Measurements from ENCODE around the gene HJV.
"Not testable (repeated sequence)": the region's sequence is repeated elsewhere in the genome, so short reads cannot be mapped to it uniquely, and the experiment has no call there.

The HJV gene, protein sequence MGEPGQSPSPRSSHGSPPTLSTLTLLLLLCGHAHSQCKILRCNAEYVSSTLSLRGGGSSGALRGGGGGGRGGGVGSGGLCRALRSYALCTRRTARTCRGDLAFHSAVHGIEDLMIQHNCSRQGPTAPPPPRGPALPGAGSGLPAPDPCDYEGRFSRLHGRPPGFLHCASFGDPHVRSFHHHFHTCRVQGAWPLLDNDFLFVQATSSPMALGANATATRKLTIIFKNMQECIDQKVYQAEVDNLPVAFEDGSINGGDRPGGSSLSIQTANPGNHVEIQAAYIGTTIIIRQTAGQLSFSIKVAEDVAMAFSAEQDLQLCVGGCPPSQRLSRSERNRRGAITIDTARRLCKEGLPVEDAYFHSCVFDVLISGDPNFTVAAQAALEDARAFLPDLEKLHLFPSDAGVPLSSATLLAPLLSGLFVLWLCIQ

DNA sequence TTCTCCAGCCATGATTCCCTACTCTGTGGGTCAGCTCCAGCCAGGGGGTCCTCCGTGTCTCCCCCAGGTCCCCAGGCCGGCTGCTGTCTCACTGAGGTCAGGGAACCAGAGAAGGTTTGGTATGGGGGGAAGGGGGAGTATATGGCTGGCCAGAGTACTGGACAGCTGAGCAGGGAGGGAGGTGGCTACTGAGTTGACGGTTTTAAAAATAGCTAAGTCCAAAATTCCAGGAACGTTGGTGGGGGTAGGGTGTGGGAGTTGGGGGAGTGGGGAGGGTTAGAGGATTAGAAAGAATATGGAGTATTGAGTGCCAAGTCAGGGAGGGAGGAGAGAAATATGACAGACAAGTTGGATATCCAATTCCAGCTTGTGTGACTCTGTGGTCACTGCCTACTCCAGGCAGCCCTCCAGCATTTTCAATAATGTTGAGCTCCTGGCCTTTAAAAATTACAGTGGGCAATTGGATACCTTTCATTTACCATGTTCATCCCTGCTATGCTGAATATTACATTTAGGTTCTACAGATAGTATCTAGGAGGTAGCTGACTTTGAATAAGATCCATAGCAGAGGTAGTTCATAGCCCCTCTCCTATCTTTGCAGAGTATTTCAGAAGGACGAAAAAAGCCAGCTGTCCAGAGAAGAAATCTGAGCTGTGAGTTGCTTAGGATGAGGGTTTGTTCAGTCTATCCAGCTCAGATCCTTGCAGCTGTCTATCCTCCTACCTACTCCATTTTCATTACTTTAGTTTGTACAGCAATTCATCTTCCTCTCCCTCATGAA lies at the start of gene HJV:
TSS of gene HJV (minus strand) at position 114 of the 781 bp plus-strand sequence. CDS start 1,504 bp downstream, outside the sequence.
- no peak for DNase-seq

DNA sequence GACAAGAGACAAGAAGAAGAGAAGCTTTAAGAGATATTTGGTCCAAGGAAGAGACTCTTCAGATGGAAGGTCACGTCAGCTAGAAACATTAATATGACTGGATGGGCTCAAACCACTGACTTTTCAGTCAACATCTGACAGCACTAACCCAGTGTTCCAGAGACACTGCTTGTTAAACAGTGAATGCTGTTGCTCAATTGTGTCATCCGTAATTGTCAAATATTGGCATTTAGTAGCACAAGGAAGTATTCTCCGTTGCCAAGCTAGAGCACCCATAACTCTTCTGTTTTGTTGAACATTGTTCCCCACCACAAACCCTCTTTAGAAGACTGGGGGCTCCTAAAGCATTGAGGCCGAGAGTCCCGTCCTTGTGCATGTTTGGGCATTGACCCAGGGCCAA lies 37.6 kb upstream of the HJV start:
- not testable (repeated sequence) for DNase-seq

DNA sequence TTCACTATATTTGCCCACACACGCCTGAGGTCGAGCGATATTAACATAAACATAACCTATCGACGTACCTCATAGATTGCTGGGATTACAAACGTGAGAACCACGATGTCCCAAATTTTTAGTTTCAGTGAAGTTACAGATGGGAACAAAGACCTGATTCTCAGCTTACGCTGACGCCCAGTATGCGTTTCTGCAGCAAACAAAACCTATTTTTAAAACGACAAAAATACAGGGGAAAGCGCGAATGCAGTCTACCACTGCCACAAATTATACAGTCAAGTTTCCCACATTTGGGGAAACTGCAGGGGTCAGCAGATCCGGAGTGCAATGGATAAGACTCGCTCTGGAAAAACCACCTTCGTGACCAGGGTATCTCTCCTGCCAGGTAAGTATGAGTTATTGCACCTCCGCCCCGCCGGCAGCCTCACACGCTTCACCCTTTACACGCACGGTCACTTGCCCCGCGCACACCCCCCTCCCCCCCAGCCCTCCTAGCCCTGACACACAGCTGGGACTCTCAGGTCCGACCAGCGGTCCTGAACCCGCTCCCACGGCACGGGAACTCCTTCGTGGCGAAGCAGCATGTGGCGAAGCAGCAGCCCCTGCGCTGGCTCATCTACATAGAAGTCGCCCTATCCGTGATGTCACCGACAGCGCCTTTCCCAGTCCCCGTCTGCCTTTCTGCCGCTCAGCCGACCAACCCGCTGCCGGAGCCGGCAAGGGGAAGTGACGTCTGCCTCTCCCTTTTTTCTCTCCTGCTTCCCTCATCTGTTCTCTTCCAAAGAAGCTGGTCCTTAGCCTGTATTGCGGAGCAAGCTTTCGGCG lies 30.5 kb upstream of the HJV start:
- DNase-seq = peak; percentile 93 to 96

DNA sequence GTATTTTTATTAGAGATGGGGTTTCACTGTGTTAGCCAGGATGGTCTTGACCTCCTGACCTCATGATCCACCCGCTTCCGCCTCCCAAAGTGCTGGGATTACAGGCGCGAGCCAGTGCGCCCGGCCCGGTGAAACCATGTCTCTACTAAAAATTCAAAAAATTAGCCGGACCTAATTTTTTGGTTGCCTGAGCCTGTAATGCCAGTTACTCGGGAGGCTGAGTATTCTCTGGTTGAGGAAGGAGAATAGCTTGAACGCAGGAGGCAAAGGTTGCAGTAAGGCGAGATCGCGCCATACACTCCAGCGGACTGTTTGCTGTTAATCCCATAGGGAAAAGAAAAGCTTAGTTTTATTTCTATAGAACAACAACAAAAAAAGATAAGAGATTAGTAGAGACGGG lies 29.9 kb upstream of the HJV start:
- no peak for DNase-seq

DNA sequence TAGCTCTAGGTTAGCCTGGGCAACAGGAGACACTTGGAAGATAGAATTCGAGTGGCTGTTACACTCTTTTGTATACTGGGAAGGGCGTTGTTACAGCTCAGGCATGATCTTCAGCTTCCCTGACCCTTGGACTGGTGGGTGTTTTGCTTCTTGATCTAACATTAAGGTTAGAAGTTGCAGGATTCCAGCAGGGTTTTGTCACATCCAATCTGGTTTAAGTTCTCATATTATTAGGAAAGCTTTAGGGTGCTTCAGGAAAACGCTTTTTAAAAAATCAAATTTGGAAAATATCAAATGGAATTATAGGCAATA lies 29.1 kb upstream of the HJV start:
- not testable (repeated sequence) for DNase-seq

DNA sequence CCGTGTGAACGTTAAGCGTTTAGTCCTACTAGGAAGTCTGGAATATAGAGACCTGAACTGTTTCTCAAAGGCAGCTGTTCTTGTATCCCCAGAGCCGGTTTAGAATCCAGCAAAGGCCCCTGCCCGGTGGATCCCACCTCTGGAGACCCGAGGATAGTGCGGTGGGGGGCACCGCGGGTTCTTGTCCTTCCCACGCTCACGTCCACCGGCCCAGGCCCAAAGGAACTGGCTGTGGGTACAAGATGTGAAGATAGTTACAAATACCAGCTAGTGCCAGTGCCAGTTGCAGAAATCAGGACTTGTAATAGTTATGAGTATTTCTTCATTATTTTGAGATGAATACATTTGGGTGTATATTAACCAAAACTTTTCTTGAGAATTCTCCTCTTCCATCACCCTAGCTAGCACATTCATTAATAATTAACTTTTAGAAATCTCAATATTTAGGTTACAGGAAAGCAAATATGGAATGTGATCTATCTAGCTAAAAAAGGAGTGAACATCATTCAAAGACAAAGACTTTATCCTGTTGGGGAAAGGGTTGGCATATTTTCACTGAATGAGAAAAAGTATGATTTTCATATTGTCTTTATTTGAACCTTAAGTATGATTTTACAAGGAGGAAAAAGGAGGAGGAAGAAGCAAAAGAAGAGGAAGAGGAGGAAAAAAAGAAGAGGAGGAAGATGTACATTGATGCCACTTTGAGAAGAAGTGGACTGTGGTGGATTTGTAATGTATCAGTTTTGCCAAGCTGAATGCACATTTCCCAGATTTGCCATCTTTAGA lies 28.5 kb upstream of the HJV start:
- not testable (repeated sequence) for DNase-seq

DNA sequence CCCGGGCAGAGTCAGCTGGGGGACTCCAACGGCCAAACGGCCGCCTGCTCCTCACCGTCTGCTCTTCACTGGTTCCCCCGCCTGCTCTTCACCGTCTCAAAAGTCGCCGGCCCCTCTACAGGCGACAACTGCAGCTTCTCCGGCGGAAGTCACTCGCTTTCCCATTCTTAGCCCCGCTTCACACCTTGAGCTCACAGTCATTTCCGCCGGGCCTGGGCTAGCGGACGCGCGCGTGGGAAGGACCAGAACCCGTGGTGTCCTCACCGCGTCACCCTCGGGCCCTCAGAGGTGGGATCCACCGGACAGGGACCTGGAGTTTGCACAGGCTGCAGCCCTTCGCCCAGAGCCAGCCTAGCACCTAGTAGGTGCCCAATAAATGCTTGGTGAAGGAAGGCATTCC lies 27.9 kb upstream of the HJV start:
- DNase-seq = no peak

DNA sequence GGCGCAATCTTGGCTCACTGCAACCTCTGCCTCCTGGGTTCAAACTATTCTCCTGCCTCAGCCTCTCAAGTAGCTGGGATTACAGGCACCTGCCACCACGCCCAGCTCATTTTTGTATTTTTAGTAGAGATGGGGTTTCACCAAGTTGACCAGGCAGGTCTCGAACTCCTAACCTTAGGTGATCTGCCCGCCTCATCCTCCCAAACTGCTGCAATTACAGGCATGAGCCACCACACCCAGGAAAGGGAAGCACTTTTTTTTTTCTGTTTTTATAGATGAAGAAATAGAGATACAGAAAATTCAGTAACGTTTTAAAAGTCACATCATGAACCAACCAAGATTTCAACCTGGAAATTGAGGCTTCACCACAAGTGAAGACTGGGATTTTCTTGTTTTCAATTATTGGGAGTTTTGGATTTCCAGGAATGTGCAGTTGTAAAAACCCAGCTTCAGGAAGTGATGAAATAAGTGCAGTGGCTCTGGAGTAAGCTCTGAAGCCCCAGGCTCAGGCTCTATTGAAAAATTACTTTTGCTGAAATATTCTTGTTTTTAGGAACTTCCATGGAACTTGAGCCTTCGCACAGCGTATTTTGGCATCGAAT lies 27.1 kb upstream of the HJV start:
- not testable (repeated sequence) for DNase-seq

DNA sequence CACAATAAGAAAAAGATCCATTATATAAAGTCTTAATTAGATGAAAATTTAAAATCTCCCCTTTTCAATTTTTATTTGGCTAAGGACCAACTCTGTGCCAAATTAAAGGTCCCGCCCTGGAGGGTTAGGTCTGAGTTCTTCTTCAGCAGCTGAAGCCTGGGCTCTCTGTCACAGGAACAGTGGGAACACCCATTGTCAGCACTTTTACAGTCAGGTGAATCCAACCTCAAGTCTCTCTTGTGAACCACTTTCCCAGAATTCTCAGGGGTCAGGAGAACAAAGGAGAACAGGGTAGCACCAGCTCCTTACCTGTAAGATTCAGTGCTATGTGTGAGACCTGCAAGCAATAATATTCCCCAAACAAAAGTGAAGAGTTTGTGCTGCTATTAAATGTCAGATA lies 25.1 kb upstream of the HJV start:
- no peak for DNase-seq

DNA sequence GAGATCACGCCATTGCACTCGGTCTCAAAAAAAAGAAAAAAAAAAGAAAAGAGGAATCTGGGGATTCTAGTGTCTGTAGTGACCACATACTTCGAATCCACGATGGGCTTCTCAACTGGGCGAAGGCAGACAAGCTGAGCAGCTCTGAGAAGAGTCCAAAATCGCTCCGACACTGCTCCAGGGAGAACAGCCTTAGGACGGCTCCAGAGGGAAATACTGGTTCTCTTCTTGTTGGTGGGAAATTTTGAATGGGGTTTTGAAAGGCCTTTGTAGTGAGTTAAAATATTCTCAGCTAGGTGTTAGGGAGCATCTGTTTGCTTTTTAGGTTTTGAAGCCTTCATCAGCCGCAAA lies 18.3 kb upstream of the HJV start:
- DNase-seq = no peak

DNA sequence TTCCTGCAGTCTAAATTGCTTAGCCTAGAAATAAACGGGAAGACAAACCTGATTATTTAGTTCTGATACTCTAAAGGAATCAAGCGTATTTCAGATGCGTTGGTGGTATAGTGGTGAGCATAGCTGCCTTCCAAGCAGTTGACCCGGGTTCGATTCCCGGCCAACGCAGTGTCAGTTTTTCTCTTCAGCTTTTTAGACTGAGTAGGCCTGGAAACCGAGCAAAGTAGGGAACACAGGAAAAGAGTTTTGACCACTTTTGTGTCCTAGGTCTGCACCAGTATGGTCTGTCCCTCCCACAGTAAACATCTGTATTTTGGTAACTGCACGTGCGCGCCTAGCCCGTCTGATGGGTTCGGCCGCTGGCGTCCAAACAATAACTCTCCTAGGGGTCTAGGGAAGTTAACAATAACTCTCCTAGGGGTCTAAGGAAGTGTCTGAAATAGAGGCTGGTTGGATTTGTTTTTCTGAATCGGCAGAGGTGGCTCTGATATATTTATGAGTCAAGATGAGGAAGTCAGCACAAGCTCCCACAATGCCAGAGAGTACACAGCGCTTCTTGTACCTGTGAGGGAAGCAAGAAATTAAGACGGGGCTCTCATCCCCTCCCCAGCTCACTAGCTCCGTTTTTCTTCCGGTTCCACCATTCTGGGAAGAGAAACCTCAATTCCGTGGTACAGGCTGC lies 15.6 kb upstream of the HJV start:
- peak; percentile 91 to 92 for DNase-seq

DNA sequence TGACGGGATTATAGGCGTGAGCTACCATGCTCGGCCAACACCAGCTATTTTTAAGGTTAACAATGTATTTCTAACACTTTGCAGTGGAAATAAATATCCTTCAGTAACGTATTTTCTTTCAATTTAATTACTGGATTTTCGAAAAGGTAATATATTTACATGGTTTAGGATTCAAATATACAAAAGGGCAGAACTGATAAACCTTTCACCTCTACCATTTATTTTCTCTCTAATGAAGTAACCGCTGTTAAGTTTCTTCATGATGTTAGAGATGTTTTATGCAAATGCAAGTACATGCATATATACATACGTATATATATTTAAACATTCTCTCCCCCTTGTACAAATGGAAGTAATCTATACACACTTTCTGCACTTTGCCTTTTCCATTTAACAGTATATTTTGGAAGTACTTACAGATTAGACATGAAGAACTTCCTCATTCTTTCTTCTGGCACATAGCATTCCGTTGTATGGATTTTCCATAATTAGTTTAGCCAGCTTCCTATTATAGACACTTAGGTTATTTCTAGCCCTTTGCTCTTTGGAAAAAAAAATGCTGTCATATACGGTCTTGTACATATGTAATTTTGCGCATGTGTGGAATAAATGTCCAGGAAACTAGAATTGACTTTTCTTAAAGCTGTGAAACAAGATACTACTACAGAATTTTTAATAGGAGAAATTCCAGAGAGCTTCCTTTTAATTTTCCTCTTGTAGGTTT lies 14.9 kb upstream of the HJV start:
- DNase-seq = peak in 1 of 2 experiments; percentile 73

DNA sequence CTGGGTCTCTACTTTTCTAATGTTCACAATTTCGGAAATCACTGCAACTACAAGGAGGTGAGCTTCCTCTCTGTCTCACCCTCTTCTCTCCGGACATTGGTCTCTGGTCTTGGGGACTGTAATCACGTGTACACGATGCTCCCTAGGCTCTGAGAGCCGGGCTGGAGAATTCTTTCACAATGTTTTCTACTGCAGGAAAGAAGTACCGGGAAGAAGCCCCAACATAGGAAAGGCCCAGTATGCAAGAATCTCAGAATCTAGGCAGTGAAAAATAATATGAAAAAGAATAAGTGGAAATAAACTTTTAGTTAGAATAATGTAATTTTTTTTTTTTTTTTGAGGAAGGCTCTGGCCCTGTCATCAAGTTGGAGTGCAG lies 13.5 kb upstream of the HJV start:
- peak in 1 of 2 experiments; percentile 37 for DNase-seq

DNA sequence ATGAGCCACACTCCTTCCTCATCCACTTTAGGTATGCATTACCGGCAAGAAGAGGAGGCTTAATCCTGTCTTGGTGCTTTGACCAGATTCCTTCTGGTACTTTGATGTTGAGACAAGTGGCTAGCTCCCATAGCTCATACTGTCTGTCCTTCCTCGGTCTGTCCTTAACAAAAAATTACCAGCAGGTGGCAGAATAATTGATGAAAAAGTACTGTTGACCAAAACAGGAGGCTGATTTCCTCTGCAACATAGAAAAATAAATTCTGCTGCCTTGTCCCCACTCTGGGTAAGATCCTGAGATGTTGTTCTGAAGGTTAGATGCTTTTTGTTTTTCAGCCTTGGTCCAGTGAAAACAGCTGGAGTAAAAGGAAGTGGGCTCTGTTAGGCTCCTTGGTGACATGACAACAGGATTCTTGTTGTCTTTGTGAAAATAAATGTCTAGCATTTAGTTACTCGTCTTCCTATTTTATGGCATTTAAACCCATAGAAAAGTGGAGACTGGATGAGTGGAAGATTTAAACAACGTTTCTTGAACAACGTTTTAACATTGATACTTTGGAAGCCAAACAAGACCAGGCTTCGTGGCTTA lies 11.2 kb upstream of the HJV start:
- DNase-seq = peak; percentile 17 to 59

DNA sequence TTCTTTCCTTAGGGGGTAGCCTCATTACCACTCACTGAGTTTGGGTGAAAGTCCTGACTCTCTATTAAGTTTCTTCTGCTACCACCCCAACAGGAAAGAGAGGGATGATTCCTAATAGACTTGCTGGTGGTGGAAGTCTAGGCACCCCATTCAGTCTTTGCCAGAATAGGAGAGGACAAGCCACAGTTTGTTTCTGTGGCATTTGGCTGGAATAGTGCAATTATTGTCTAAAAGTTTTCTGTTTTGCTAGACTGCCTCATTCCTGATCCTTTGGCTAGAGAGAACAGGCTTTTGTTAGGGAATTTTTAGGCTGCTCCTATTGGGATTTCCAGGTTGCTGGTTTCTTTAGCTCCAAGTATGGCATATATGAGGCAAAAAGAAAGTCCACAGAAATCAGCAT lies 9.9 kb upstream of the HJV start:
- DNase-seq = no peak

DNA sequence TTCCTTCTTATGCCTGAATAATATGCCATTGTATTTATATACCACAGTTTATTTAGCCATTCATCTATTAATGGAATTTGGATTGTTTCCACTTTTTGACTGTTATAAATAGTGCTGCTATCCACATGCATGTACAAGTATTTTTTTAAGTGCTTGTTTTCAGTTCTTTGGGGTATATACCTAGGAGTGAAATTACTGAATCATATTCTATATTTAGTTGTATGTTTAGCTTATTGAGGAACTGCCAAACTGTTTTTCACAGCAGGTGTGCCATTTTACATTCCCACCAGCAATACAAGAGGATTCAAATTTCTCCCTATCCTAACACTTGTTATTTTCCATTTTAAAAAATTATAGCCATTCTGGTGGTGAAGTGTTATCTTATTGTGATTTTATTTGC lies 7.6 kb upstream of the HJV start:
- DNase-seq = no peak

DNA sequence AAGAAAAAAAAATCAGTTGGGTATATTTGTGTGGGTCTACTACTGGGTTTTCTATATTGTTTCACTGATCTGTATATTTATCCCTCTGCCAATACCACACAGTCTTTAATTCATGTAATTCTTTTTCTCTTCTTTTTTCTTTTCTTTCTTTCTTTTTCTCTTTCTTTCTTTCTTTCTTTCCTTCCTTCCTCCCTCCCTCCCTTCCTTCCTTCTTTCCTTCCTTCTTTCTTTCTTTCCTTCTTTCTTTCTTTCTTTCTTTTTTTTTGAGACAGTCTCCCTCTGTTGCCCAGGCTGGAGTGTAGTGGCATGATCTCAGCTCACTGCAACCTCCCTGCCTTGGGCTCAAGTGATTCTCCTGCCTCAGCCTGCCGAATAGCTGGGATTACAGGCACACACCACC lies 5.1 kb upstream of the HJV start:
- not testable (repeated sequence) for DNase-seq

DNA sequence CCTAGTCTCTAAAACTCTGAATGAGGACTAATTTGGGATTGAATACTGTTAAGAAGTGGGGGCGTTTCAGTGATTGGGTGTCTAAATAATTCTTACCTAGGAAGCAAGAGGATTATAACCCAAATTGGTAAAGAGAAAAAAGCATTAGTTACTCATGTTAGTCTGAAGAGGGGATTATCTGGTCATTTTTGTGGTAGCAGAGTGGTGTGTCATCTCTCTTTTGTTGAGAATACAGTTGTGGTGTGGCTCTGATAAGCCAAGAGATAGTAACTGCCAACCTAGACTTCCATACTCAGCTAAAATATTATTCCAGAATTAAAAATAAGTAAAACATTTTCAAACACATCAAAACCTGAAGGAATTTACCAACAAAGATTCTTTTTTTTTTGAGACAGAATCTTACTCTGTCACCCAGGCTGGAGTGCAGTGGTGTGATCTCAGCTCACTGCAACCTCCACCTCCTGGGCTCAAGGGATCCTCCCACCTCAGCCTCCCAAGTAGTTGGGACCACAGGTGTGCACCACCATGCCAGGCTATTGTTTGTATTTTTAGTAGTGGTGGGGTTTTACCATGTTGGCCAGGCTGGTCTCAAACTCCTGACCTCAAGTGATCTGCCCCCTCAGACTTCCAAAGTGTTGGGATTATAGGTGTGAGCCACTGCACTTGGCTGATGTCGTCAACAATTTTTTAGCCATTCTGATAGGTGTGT lies 4.4 kb upstream of the HJV start:
- not testable (repeated sequence) for DNase-seq

DNA sequence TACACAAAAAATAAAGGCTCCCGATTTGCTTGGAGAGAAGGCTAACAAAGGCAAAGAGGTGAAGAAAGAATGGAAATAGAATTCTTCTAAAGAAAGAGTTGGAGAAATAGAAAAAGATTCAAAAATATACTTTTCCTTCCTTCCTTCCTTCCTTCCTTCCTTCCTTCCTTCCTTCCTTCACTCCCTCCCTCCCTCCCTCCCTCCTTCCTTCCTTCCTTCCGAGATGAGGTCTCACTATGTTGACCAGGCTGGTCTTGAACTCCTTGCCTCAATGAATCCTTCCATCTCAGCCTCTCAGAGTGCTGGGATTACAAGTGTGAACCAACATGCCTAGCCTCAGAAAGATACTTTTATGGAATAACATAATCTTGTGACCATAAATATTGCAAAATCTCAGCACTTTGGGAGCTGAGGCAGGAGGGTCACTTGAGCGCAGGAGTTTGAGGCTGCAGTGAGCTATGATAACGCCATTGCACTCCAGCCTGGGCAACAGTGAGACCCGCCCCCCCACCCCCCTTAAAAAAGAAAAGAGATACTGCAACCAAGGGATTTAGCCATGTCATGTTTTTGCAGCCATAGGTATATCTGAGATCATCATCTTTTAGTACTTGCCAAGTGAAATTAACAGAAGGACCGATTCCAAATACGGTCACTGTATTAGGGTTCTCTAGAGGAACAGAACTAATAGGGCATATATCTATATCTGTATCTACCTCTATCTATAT lies 1.0 kb upstream of the HJV start:
- DNase-seq = no peak
